ENCODE measurements around the gene UBE3D. TPM values are rescaled to one million over a fixed set of nuclear protein-coding genes. Genes with fewer than 3 reads are reported as not detected.
A peak's percentile ranks its signal among the peaks of the same experiment; 100 is the strongest.

Gene UBE3D
- total and polyA plus RNA-seq, 2 of the 8 experiments (the other 6 are each of a cell fraction or from before 2014, with no cell fraction given), result 5.7 to 16.3 TPM

DNA sequence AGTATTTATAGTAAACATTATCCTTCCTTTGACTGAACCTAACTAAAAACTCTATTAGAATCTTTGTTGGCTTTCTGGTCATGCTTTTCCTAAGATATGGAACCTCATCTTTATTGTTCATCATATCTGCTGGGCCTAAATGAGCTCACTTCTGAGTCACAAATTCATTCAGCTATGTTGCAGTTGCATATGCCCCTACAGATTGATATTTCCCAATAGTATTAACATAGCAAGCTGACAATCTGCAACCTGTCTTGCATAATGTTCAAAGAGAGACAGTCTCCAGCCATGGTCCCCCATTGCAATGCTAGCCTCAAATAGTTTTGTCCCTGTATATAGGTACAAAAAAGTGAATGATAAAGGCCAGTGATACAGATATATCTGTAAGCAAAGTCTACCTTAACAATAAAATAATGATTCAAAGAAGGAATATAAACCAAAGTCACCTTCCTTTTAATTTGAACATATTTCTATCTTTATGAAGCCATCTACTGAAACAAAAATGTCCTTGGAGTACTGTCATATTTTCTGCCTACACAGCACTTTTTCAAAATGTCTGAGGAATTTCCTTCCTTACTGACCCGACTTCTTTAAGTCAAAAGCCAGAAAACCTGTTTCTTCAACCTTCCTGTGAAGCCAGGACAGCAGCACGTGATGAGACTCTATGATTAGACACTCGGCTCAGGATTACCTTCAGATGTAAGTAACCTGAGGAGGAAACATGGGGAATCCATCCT is 140.7 kb downstream of the UBE3D start:
- Histone ChIP-seq H3K27me3 (replicated peaks in 1 of 4; ENCODE audit: control insufficient read depth in 3 of 4, extremely low read depth in 1 of 4, insufficient read depth in 3 of 4, low read length in 3 of 4) (no peaks in the 10 kb centered on the region), H4K5ac (ENCODE audit: insufficient read length, low read depth, low read length) (no peak overlapping the region), H2AFZ (ENCODE audit: low read length) (no peak overlapping the region), H3K79me1 (ENCODE audit: low read depth, low read length) (no peaks in the 10 kb centered on the region; the same call in 1 of the 2 replicates), H3K23ac (ENCODE audit: insufficient read length) (no peak overlapping the region), H3K36me3 (ENCODE audit: control insufficient read depth in 2 of 4, insufficient read depth in 4 of 4, low read length in 3 of 4) (peaks cover 0 to 6% (median 1%) of the 10 kb centered on the region in 4 experiments; a peak in 3 of 8 replicates), H3K4me2 (ENCODE audit: insufficient read depth in 1 of 2, low read depth in 2 of 2, low read length in 2 of 2) (no peak overlapping the region), H2AK5ac (ENCODE audit: low read depth, low read length) (no peak overlapping the region), H3K9ac (replicated peaks in 1 of 4; ENCODE audit: extremely low read depth in 1 of 4, low read depth in 3 of 4, low read length in 3 of 4) (no peak overlapping the region), H2BK120ac (replicated peaks; ENCODE audit: low read depth, low read length) (no peak overlapping the region), H4K8ac (ENCODE audit: extremely low read depth, insufficient read depth, low read length) (no peak overlapping the region), H2BK12ac (ENCODE audit: low read depth, low read length) (no peak overlapping the region), H3K4ac (replicated peaks; ENCODE audit: insufficient read length, low read depth, low read length) (no peak overlapping the region), H3K56ac (replicated peaks; ENCODE audit: insufficient read length, low read depth, low read length) (no peak overlapping the region), H2BK15ac (ENCODE audit: low read length) (no peak overlapping the region), H4K91ac (replicated peaks; ENCODE audit: insufficient read length, low read length) (no peak overlapping the region), H3K14ac (ENCODE audit: insufficient read length) (no peak overlapping the region), H3K4me3 (ENCODE audit: extremely low read depth in 1 of 4, insufficient read depth in 2 of 4, low read depth in 3 of 4, low read length in 4 of 4) (no peak overlapping the region), H3K23me2 (ENCODE audit: low read depth, low read length) (no peaks in the 10 kb centered on the region), H2BK5ac (ENCODE audit: low read depth, low read length) (no peak overlapping the region), H4K20me1 (replicated peaks in 1 of 2; ENCODE audit: control insufficient read depth in 1 of 2, insufficient read depth in 2 of 2, low read length in 2 of 2) (no peaks in the 10 kb centered on the region), H3K79me2 (ENCODE audit: control insufficient read depth in 1 of 2, insufficient read depth in 2 of 2, low read length in 2 of 2) (no peaks in the 10 kb centered on the region), H3K9me3 (ENCODE audit: insufficient read depth in 2 of 2, low read depth in 1 of 2, low read length in 1 of 2) (peaks cover 1 to 3% of the 10 kb centered on the region in 2 experiments; a peak in 1 of 4 replicates), H3K4me1 (replicated peaks in 1 of 4; ENCODE audit: control insufficient read depth in 3 of 4, insufficient read depth in 4 of 4, low read length in 3 of 4) (no peaks in the 10 kb centered on the region), H3K27ac (ENCODE audit: low read depth, low read length) (no peak overlapping the region), H3K18ac (ENCODE audit: extremely low read depth, low read length) (no peak overlapping the region), H2BK20ac (ENCODE audit: low read length) (no peak overlapping the region)
- DNase-seq (ENCODE audit: low read depth in 1 of 2, low spot score in 2 of 2) (no peak), FAIRE-seq (no peak)
- ChIA-PET POLR2A (ENCODE audit: partially characterized antibody) (no interaction called here), CTCF (ENCODE audit: partially characterized antibody) (no interaction called here)
- TF ChIP-seq MAFK (IDR thresholded peaks at IDR 0.05; ENCODE audit: low read depth, low read length), result peak; percentile 72
- TF ChIP-seq TAF1 (IDR thresholded peaks at IDR 0.05; ENCODE audit: low read depth, low read length), result no peak
- TF ChIP-seq, protein P1, sequence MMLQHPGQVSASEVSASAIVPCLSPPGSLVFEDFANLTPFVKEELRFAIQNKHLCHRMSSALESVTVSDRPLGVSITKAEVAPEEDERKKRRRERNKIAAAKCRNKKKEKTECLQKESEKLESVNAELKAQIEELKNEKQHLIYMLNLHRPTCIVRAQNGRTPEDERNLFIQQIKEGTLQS (IDR thresholded peaks at IDR 0.05; ENCODE audit: insufficient read depth, low read depth, low read length), result no peak
- WGBS, 2 experiments (ENCODE audit: extremely low coverage in 1 of 2, insufficient coverage in 1 of 2, insufficient read length in 1 of 2, insufficient replicate concordance in 2 of 2, low coverage in 1 of 2, low lambda C conversion rate in 2 of 2, missing lambda C conversion rate in 1 of 2), result 92% methylated on average over 3 of the region's 3 CpGs; no CpG with 5 or more reads in 1 of the 2 experiments

All from H1 (cell line).